GM18907 (cell line): Measurements from ENCODE around the gene ATP6V1G3.
"Not testable (repeated sequence)": the region's sequence is repeated elsewhere in the genome, so short reads cannot be mapped to it uniquely, and the experiment has no call there.

ENCODE experiments used
- ATAC-seq: cut with Tn5 transposase; IDR thresholded peaks from one replicate; pipeline ENCODE4 v1.9.1; 2021; ENCODE audit warnings: mild to moderate bottlenecking, moderate library complexity; ENCODE audit not compliant: unreplicated experiment

The ATP6V1G3 gene

DNA sequence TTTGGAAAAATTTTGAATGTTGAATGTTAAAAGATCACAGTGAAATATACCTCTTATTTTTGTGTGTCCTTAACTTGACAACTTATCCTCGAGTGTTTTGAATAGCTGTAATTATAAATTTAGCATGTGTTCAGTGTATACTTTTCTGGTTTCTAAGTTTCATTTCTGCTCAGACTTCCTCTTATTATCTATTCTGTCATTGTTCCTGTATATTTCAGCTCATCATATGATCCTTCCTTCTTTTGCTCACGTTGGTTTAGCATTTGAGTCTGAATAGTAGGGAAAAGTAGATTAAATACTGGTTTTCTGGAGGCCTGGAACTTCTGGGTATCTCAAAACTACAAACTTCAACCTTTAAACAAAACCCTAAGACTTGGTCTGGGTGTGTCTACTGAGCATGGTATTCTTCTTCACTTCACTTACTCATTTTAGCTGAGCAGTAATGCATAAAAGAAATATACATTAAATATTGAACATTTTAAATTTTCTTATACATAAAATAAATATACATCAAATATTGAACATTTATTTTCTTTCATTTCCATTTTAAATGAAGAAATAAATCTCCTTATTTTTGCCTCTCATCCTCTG, 3.3 kb upstream of the ATP6V1G3 start:
- ATAC-seq: peak; percentile 70

DNA sequence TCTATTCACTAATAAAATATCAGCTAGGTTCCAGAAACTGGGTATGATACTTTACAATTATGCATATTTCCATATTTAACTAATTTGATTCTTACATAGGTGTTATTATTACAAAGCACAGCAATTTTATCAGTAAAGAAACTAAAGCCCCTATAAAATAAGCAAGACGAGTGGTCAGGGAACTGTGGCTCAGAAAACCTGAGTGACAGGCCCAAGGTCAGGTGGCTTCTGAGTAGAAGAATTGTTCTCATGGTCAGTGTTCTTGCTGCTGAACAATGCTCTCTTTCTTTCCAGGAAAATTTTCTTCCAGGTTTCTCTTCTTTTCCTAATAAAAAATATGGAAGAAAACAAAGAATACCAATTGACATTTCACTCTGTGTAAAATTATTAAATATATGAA, 2.2 kb upstream of the ATP6V1G3 start:
- ATAC-seq: no peak

DNA sequence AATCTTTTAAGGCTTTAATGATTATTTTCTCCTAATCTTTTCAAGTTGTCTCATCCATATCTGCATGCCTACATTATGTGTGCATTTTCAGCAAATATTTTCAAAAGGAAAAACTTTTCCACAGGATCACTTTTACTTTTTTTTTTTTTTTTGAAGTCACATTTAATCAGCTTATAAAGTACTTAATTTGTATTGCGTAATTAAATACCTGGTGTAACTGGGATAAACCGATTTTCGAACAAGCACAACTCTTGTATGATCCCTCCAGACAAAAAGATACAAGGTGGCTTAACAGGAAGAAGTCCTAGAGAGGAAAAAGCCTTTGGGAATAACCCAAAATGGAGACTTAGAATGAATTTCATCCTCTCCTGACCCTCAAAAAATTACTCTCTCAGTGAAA, 1.3 kb upstream of the ATP6V1G3 start:
- ATAC-seq: no peak

DNA sequence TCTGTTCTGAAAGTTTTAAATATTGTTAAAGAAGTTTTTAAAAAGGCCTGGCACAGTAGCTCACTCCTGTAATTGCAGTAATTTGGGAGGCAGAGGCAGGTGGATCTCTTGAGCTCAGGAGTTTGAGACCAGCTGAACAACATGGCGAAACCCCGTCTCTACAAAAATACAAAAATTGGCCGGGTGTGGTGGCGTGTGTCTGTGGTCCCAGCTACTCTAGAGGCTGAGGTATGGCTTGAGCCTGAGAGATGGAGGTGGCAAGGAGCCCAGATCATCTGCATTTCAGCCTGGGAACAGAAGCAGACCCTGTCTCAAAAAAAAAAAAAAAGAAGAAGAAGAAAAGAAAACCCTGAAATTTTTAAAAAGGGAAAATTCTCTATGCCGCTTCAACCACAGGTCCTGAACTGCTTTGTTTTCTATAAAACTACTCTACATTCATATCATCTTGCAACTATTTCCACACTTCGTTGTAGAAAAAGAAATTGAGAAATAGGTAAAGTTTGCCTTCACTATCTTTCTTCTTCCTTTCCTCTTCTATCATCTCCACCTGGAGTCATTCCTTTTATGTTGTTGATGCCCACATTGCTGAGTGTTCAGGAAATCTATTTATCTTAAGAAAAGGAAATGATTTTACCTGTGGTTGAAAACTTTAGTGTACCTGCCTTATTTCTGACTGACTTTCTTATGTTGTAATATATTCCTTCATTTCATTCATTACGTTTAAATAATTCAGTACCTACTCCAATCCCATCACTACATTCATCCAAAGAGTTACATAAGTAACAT, 1.7 kb downstream of the ATP6V1G3 start:
- no peak for ATAC-seq

DNA sequence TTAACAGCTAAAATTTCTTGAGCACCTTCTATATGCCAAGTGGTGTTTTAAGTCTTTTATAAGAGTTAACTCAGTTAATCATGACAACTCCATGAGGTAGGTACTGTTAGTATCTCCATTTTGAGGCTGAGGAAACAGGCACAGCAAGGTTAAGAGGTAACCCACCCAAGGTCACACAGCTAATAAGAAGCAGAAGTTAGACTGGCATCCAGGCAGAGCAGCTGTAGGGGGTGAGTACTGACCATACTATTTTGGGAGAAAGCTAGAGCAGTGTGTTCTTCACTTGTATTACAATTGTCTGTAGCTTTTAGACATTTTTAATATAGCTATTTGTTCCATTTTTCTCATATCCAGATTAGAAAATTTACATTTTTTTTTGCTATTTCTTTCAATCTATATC, 4.8 kb downstream of the ATP6V1G3 start:
- ATAC-seq: no peak

DNA sequence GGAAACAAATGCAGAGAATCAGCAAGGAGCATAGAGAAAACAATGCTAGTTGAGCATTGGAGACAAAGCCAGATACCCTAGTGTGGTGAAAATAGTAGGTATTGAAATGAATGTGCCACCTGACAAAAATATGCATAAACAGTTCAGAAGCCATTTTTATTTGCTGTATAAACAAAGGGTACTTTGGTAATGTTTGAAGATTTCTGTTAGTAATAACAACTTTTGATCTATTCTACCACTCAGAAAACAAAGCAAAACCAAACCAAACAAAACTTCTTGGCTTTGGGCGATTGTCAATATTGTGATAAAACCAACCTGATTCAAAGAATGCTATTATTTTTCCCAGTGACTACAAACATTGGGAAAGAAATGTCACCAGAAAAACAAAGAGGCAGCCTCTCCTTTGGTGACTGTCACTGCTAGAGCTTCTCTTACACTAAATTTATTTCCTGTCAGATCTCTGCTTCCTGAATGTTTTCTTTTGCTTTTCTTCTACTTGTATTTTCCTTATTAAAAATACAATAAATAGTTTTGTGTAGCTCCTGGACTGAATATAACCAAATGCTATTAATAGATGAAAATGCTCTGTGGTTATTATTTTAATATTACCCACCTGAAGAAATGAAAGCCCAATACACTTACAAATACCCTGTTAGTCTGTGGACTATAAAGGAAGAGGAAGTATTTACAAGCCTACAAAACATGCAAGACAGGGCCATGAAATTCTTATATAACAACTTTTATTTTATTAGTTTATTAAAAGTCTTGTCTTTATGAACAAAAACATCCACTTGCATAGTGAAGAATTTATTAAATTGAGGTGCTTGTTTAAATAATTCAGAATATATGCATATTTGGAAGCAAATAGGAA, 5.7 kb downstream of the ATP6V1G3 start:
- ATAC-seq: no peak

DNA sequence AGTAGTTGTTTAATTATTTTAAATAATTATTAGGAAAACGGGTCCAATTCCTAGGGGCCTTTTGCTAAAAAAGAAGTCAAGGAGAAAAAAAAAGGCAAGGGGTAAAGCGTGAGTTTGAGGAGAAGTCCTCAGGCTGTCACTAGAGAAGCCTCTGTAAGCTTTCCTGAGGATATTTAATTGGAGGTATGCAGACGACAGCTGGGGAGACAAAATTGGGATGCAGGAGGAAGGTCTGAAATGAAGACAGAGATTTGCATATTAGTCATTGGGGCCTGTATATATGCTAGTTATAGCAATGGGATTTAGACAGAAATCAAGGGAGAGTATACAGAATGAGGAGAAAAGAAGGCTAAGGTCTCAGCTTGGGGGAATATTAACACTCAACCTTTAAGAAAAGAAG, 8.6 kb downstream of the ATP6V1G3 start:
- no peak for ATAC-seq

DNA sequence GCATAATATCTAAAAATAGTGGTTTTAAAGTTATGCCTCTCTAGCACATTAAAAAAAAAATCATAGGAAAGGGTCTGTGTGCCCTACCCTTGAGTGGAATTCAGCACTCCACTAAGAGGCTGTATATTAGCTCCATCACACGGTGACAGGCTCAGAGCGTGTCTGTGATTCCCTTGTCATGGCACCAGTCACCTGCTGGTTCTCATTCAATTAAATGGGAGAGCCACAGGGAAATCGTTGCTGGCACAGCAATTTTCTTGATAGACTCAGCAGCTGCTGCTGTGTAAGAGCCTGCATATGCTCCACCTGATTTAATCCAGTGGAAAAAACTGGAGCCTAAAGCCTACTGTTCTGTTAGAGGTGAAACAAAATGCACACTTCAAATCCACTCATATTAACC, 9.5 kb downstream of the ATP6V1G3 start:
- no peak for ATAC-seq

DNA sequence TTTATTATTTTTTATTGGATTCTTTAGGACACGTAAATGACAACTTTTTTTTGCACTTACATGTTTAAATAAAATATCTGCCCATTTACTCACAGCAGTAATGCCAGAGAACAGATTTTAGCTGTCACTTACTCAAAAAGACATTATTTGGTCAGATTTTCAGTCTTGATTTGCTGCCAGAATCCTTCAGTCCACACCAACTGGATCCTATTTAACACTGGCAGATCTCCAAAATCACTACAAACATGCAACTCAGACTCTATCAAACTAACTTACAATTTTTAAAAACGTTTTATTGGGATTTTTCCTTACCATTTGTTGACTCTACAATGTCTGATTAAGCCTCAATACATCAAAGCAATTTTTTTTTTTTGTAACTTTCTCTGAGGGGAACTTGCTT, 11.1 kb downstream of the ATP6V1G3 start:
- no peak for ATAC-seq

DNA sequence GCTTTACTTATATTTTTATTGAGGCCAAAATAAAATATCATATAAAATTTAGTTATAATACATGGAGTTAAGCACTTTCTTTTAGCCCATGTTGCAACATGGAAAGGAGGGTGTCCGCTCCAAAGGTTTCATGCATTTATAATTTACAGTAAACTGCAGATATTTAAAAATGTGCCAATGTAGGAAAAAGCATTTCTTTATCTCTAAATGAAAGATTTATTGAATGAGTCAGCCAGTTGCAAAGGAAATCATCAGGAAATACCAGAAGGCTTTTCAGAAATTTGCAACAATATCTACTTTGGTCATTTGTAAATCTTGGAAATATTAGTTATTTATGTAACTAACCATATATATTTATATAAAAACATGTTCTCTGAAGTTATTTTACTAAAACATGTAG, 12.1 kb downstream of the ATP6V1G3 start:
- no peak for ATAC-seq

DNA sequence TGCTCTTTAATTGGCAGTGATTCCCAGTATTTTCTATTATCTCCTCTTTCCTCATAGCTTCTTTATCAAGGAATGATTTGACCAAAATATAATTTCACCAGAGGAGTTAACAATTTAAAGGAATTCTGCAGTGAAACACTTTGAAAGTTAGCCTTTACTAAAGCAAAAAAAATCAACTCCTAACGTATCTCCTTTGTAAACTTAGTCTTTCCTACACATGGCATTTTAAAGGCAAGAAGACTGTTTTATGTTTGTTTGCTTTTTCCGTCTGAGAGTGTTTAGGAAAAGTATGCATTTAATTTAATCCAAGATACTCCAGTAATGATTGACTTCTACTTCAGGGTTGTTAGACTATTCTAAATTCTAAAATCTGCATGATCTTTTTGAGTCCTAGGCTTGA, 15.9 kb downstream of the ATP6V1G3 start:
- no peak for ATAC-seq

DNA sequence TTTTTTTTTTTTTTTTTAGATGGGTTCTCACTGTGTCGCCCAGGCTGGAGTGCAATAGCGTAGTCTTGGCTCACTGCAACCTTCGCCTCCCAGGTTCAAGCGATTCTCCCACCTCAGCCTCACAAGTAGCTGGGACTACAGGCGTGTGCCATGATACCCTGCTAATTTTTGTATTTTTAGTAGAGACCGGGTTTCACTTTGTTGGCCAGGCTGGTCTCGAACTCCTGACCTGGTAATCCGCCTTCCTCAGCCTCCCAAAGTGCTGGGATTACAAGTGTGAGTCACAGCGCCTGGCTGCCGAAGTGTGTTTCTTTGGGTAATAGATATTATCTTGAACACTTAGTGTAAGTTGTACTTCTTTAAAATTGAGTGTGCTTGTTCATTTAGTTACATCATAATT, 16.4 kb downstream of the ATP6V1G3 start:
- not testable (repeated sequence) for ATAC-seq

DNA sequence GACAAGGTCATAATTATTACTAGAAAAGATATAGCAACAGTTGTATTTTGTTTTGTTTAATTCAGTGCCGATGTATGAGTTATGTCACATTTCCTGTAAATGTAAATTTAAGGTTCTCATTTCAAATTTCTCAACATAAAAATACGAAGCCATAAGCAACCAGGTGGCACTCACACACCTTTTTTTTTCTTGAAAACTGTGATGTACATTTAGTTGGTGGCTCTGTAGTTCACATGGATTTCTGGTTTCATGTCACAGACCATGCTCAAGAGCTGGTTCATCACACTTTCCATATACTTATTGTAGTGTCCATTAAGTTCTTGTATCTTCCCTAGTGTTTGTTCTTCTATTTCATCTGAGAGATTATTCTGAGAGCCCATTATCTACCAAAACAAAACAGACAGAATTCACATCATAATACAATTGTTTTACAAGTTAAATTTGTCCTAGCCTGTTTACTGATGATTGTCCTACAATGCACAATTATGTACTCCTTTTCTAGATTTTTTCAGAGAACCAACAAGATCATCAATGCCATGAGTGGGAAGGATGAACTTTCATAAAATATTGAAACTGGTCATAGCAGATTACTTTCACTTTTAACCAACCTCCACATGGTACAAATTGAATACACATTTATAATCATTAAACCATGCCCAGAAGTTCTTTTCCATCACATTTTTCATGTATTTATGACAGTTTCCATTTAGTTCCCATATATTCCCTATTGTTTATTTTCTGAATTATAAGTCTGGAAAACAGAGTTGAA, 17.1 kb downstream of the ATP6V1G3 start:
- no peak for ATAC-seq

DNA sequence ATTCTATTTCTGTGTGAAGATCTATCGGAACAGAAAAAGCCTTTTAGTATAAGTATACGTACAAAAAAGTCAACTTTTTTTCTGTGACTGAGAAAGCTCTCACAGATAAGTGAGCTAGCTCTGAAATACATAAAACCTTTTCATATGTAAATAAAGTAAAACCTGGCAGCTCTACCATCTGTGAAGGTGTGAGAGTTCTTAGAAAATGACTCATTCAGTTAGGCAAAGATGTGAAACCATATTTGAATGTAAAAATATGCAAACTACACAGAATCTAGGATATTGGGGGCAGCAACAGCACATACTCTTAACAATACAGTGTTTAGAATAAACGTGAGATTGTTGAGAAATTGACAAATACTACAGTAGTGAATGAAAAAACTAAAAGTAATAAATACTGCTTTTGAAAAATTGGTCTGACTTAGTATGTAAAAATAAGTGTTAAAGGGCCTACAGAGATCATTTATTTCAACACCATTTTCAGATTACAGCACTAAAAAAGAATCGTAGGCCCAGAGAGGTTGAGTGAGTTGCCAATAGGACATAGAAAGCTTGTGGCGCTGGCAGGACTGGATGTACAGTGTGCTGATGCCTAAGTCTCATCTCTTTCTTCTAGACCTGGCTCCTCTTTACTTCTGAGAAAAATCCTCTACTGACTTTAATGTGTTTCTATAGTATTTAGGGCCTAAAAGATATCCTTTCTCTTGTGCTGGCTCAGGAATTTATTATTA, 19.8 kb downstream of the ATP6V1G3 start:
- peak; percentile 93 for ATAC-seq

DNA sequence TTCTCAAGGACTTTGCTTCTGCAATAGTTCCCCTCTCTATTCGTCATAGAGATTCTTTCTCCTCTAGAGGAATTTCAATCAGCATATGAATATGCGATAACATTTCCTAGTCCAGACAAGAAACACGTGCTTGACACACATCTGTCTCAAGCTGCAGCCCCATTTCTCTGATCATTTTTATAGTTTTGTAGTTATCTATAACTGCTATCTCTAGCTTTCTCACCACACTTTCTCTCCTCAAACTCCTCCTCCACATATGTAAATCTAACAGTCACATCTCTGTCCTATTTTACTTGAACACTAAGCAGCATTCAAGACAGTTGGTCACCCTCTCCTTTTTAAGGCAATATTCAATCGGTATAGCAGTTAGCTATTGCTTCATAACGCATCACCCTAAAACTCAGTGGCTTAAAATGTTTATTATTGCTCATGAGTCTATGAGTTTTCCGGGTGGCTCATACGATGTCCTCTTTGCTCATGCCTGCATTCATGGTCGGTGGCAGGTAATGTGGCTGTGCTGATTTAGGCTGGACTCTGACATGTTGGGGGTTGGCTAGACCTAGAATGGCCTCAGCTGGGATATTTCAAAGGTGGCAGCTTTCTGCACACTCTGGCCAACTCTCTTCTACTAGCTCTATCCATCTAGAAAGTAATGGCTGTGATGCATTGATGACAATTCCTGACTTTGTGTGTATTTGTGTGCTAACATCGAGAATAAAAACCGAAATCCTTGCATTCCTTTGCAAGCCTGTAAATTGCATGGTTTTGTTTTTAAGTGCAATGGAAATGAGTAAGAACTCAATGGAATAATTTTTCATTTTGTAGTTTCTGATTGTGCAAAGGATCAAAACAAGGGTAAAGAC, 20.6 kb downstream of the ATP6V1G3 start:
- no peak for ATAC-seq

DNA sequence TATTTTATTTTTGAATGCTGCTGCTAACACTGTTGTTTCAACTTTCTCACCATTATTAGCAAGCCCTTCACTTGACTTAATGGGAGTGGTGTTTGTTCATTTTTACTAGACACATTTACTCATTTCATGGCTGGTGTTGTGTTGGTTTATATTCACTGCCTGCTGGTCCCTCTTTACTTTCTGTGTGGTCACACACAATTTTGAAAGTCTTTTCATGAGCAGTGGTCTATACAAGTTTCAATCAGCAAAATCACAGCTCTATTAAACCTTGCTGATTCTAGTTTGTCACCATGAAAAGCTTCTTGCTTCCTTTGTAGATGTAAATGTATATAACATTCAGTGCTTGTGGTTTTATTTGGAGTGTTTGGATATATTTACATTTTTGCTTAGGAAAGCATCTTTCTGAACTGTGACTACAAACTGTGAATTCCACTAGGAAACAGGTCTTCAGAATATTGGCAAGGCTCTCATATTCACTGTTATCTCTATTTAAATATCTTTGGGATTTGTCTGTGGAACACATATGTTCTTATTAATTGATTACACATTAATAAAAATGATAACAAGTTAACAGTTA, 22.8 kb downstream of the ATP6V1G3 start:
- ATAC-seq: no peak

DNA sequence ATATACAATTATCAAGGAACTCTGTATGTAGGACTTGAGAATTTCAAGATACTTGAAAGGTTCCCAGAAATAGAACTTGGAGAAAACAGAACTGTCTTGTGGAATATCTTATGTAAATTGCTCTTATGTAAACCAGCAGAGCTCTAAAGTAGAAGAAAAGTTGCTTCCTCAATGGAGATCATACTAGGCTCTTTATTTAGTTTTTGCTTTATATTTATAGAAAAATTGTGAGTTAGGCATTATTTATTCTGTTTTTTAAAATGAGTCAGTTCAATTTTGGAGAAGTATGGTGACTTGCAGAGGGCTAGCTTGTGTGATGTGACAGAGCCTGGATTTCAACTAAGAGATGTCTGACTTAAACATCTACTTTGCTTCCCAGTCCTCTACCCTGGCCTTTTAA, 40.4 kb downstream of the ATP6V1G3 start:
- no peak for ATAC-seq

DNA sequence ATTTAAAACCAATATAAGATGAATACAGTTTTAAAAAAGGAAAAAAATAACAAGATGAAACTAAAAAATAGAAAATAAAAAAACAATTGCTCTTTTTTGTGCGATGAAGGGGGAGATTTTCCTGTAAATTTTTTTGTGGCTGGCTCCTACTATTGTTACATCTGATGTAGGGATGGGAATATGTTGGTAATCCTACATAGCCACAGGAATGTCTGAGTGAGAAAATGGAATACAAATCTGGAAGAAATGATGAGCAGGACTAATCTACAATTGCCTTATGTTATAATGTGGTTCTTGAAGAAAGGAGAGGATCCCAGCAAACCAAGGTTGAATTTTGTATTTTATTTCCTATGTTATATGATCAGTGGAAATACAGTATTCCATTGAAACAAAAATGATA, 40.9 kb downstream of the ATP6V1G3 start:
- ATAC-seq: no peak

DNA sequence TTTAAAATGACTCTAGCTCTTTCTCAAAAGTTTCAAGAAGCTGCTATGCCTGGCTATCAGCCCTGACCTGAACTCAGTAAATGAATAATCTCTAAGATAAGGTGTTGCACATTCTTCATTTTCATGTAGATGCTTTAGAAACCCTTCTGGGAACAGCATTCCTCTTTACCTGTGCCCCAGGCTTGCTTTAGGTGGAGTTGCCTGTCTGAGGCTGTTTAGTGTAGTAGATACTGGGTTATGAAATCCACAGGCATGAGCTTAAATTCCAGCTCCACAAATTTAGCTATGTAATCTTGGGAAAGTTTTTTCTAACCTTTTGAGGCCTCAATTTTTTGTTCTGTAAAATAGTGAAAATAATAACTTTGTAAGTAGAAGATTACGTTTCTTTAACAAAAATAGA, 41.6 kb downstream of the ATP6V1G3 start:
- no peak for ATAC-seq
